ENCODE measurements around the gene SLC7A11.
"Not testable (repeated sequence)": the region's sequence is repeated elsewhere in the genome, so short reads cannot be mapped to it uniquely, and the experiment has no call there.

The SLC7A11 gene

DNA sequence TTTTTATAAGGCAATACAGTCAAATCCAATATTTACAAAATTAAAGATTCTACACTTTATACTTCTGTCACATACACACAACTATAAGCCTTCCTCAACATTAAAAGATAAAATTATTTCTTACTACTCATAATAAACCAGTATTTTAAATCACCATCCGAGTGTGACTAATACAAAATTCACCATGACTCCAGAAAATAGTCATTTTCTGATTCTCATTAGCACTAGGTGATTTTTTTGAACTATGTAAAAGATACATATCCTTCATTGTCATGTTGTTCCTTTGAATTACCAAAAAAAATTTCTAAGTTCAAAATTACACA is 646 bp upstream of the SLC7A11 start:
- DNase-seq (ENCODE audit: low read depth): no peak

DNA sequence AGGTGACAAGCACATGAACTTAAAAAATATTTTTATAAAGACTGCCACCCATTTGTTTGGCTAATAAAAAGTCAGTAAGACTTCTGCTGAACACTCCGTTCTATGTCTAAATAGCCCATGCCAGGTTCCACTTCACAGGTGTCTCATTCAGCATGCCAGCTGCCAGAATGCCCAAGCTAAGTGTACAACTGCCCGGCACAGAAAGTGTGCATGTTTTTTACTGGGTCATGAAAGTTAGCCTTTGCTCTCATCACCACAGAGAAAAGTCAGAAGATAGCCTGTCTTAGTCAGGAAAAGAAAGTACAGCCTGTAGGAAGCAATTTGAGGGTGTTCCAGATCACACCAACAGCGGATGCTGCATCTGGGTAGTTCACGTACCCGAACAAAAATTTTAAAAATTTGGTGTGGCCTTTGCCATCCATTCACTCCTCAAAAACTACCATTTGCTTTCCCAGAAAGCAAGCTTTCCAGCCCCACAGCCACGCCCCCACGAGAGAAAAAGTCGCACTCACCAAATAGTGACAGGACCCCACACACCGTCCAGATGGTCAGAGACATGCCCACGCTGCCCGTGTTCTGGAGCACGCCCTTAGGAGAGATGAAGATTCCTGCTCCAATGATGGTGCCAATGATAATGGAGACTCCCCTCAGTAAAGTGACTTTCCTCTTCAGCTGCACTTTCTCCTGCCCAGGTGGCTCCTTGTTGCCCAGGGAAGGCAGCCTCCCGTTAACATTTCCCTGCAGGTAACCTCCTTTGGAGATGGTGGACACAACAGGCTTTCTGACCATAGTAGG is 671 bp downstream of the SLC7A11 start:
- no peak for DNase-seq (ENCODE audit: low read depth)

DNA sequence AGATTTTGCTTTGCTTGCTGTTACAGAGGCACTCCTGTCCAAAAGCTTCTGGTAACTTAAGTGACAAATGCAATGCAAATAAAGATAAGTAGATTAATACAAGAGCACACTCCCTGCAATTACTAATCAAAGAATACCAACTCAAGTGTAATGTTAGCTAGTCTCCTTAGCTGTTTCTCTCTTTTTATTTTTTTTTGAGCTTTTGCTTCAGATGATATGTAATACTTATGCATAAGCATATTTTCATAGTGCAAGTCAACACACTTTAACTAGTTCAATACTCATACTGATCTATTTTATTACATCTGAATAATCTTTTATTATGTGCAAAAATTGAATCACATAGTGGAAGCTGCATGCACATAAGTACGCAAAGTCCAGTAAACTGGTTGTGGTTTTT is 2.7 kb downstream of the SLC7A11 start:
- no peak for DNase-seq (ENCODE audit: low read depth)

DNA sequence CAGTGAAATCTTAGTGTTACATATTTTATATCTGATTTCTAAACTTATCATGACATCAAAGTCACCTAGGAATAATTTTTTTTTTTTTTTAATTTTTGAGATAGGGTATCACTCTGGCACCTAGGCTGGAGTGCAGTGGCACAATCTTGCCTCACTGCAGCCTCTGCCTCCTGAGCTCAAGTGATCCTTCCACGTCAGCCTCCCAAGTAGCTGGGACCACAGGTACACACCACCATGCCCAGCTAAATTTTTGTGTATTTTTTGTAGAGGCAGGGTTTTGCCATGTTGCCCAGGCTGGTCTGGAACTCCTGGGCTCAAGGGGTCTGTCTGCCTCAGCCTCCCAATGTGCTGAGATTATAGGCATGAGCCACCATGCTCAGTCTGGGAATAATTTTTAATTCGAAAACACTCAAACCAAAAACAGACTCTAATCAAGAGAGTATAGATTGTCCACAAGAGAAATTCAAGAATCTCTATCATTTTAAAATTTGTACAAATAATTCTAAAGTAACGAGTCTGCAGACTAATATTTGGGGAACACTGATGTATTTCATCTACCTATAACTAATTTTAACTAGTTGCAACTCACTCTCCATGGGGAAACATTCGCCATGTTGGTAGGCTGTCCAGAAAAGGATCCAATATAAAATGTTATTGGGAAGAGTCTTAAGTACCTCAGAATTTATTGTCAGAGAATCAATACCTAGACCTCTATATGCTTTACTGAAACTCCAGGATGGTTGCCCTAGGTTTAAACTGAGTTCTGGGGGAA is 3.4 kb downstream of the SLC7A11 start:
- no peak for DNase-seq (ENCODE audit: low read depth)

DNA sequence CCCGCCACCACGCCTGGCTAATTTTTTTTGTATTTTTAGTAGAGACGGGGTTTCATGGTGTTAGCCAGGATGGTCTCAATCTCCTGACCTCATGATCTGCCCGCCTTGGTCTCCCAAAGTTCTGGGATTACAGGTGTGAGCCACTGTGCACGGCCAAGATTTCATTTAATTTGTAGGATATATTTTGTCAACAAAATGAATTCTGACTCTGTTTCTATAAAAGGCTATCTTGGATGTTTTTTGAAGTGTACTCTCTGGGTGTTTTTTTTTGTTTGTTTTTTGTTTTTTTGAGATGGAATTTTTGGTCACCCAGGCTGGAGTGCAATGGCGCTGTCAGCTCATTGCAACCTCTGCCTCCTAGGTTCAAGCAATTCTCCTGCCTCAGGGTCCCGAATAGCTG is 5.0 kb downstream of the SLC7A11 start:
- DNase-seq (ENCODE audit: low read depth): not testable (repeated sequence)

DNA sequence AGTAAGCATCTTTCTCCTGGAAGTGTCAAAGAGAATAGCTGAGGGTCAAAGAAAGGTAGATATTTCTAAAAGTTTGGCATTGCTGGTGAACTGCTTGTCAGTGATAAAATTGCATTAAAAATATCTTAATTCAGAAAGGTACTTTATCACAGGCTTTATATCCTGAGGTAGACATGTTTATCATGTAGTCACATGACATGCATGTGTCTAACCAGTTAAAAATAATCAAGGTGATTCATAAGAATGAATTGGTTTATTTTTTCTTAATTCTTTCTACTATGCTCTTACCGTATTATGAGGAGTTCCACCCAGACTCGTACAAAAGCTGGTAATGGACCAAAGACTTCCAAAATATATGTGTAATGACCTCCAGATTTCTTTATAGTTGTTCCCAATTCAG is 6.1 kb downstream of the SLC7A11 start:
- no peak for DNase-seq (ENCODE audit: low read depth)

DNA sequence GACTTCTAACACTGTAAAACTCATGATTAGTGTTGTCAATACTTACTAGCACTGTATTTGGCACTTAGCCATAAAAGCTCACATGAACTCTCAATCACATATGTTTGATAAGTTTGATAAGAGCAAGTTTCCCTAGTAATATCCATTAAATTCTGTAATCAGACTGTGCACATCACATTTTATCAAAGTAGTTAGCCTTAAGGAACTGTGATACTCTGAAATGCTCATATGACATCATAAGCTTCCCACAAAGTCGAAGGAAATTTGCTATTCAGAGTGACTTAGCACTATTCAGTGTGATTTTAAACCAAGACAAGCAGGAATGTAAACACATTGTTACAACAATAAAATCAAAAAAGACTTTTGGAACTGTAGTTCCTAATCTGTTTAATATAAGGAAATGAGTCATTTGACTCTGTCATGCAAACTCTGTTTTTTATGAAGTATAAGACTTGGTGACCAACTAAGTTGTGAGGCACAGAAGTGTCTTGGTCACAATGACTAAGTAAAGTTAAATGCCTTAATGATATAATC is 6.7 kb downstream of the SLC7A11 start:
- DNase-seq (ENCODE audit: low read depth): no peak

DNA sequence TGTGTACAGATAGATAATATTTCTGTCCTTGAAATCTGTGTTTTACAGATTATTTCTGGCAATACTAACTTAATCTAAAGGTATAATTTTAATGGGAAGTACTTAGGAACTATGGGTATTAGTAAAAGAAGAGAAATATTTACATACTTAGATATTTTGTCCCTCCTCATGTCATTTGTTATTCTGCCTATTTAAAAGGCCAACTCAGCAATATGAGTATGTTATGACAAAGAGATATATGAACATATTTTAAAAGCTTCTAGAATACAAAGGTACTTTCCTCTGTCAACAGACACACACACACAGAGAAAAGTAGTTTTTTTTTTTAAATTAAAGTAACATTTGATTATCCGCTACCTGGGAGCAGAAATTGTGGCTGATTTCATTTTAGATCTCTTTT is 7.9 kb downstream of the SLC7A11 start:
- no peak for DNase-seq (ENCODE audit: low read depth)

DNA sequence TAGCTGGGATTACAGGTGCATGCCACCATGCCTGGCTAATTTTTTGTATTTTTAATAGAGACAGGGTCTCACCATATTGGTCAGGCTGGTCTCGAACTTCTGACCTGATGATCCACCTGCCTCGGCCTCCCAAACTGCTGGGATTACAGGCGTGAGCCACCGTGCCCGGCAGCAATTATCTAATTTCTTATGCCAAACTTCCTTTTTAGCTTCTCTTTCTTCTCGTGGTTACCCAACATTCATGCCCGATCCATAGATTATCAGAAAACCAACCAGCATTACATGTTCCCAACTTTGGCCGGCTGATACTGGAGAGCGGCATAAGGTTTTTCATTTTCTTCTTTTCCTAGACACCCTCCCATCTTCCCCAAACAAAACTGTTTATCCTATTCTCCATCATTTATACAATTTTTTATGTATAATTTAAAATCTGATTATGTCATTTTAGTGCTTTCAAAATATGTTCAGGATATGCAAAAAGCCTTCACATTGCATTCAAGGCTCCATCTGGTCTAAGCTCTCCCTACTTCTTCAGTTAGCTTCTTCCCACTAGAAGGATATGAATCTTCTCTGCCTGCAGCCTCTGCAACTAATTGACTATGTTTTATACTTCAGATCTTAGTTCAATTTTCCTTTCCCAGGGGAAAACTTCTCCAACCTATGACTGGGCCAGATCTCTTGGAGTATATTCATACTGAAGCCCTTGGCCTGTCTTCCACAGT is 8.7 kb downstream of the SLC7A11 start:
- DNase-seq (ENCODE audit: low read depth): no peak

DNA sequence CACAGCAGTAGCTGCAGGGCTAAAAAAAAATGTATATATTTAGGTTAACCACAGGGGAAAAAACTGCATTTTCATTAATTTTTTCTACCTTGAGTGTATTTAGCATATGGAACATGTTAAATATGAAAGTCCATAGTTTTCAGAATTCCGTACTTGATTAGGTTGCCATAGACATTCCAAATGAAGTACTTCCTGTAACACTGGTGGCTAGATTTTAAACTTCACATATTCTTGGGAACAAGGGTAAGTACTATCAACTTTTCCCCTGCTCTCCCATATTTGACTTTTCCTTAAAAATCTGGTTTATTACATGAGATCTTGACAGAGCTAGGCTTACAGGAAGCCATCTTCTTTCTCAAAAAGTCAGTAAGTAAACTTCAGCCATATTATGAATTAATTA is 9.8 kb downstream of the SLC7A11 start:
- no peak for DNase-seq (ENCODE audit: low read depth)

DNA sequence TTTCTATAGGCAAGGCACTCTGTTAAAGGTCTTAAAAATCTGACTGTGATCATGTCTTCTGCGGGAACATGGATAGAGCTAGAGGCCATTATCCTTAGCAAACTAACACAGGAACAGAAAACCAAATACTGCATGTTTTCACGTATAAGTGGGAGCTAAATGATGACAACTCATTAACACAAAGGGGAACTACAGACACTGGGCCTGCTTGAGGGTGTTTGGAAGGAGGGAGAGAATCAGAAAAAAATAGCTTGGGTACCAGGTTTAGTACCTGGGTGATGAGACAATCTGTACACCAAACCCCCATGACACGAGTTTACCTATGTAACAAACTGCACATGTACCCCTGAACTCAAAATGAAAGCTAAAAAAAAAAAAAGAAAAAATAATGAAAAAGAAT is 12.1 kb downstream of the SLC7A11 start:
- no peak for DNase-seq (ENCODE audit: low read depth)

DNA sequence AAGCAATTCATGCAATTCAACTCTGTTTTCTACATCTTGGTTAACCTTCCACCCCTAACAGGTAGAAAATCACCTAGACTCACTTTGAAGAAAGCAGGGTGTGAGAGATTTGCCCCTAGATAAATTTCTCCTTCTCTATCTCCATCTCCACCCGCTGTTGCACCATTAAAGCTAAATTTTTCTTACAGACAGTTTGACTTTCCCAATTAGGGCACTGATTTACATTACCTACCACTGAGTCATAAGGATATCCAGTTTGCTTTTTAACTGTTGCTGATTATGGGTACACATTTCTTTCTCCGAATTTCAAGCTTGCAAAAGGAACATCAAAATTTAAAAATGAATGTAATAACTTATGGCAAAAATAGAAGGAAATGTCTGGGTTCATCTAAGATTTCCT is 13.0 kb downstream of the SLC7A11 start:
- no peak for DNase-seq (ENCODE audit: low read depth)

DNA sequence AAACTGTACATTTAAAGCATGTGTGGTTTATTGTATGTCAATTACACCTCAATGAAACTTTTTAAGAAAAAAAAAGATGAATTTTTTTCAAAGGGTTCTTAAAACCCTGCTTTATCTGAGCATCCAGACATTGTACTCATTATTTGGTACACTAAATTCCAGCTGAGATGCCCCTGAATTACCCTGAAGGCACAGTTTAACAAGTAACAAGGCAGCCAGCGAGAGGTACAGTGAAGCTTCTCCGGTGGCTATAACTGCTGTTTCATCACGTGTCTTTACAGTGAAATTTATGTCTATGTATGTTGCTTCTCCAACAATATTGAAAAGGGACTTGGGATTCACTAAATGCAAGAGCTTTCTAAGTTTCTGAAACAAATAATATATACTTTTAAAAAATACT is 15.8 kb downstream of the SLC7A11 start:
- DNase-seq (ENCODE audit: low read depth): no peak

DNA sequence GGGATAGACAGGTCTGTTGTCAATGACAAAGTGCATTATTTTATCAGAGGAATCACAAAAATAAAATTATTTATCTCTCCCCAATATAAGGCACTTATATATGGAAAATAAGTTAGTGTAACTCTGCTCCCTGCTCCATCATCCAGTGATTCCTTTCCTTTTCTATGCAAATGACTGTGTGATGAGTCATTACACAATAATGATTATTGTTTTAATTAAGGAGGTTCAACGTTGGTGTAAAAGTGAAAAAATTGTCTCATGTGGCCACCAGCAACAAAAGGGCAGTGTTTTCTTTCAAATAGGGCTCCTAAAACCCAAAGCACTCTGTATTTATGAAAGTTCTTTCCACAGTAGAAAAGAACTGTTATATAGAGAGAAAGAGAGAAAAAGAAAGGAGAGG is 16.7 kb downstream of the SLC7A11 start:
- DNase-seq (ENCODE audit: low read depth): no peak

DNA sequence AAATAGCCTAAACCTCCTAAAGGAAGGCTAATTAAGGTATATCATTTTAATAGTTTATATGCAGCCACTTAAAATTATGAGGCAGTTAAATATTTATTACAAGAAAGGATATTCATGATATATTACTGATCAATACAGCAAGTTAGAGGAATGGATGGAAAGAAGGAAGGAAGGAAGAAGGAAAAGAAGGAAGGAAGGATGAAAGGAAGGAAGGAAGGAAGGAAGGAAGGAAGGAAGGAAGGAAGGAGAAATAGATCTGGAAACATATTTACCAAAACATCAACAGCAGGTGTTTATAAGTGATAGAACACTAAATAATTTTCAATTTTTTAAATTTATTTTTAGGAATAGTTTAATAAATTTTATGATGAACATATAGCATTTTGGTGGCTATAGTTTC is 17.5 kb downstream of the SLC7A11 start:
- no peak for DNase-seq (ENCODE audit: low read depth)

DNA sequence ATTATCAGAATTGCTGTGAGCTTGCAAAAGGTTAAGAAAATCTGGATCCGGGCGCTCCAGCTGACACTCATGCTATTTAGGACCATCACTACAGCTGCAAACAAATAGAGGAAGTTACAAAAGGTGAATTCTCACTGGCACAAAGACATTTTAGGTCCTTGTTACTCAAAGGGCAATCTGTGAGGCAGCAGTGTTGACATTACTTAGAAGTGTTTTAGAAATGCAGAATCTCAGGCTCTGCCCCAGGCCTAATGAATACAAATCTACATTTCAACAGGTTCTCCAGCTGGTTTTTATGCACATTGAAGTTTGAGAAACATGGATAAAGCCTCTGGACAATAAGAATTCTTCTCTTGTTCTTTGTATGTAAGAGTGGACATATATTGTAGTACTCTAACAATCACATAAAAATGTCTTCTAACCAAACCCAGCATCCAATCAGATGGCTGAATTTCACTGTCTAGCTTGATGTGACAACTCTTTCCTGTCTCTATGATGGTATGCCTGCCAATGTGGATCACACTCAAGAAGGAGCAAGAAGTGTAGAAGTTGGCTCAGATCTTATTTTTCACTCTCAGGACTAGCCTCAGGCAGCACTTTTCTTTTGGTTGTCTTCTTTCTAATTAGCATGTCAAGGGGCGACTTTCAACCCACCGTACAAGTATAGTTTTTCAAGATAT is 18.8 kb downstream of the SLC7A11 start:
- DNase-seq (ENCODE audit: low read depth): no peak

DNA sequence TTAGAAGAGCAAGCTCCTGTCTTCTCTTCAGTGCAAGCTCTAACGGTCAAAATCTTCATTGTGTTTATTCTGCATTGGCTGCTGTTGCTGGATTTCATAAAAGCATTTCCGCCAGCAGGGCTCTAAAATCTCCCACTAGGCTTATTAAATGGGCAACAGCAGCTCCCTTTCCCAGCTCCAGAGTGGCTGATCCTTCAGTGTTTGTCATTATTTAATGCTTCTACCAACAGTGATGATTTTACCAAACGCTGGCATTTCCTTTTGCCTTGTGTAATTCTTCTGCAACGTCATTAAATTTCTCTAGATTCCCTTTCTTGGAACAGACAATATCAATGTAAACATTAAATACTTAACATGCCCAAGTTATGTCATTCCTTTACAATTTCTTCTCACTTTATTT is 20.1 kb downstream of the SLC7A11 start:
- DNase-seq (ENCODE audit: low read depth): peak; percentile 55

DNA sequence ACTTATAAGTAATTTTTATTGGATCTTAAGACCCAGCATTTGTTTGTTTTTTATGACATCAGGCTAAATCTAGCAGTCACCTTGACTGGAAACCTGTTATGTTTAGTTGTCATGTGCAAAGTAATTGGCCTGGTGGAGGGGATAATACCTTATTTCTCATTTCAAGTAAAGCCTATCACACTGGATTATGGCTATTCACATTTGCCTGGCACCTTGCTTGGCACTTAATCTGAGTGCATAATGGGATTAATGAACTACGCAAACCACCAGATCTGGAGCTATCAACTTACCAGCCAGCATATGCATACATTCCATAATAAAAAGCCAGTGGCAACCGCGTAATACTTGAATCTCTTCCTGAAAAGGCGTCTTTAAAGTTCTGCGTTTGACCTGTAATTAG is 23.2 kb downstream of the SLC7A11 start:
- no peak for DNase-seq (ENCODE audit: low read depth)

DNA sequence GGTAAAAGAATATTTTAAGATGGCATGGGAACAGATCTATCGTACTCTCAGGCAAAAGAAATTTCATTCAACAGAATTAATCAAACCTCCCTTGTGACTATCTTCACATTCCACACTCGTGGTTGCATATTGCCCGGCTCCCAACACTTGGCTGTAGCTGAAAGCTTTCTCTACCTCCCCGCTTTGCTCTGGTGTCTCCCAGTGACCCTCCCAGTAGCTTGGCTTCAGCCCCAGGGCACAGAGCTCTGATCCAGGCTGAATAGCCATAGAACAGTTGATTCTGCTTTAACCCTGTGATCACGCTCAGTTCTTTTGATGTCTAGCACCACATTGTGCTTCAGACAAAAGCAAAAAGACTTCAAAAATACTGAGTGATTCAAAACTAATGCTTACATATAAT is 24.6 kb downstream of the SLC7A11 start:
- no peak for DNase-seq (ENCODE audit: low read depth)

DNA sequence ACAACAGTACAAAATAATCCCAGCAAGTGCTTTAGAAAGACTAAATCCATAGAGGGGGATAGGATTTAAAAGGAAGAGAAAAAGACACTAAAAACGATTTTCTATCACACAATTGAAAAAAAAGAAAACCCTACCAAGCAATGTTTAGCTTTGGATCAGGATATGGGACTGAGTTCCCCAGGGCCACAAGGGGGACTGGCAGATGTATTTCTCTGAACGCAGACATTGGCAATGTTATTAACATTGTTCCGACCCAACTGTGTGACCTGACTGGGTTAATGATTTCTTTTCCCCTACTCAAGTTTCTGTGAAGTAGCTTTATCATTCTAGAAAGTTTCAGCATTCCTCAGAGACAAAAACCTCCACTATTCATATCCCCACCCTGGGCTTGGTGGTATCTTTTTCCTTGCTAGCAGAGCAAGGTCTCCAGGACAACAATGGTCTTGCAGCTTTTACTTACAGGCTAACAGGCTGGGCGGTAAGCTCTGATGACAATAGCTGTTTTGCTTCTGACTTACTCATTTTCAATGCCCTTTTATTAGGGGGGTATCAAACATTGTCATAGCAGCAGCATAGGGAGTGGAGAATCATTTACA is 25.8 kb downstream of the SLC7A11 start:
- no peak for DNase-seq (ENCODE audit: low read depth)

DNA sequence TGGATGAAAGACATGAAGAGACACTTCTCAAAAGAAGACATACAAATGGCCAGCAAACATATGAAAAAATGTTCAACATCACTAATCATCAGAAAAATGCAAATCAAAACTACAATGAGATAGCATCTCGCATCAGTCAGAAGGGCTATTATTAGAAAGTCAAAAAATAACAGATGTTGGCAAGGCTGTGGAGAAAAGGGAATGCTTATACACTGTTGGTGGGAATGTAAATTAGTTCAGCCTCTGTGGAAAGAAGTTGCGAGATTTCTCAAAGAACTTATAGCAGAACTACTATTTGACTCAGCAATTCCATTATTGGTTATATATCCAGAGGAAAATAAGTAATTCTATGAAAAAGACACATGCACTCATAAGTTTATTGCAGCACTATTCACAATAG is 31.6 kb downstream of the SLC7A11 start:
- DNase-seq (ENCODE audit: low read depth): not testable (repeated sequence)

DNA sequence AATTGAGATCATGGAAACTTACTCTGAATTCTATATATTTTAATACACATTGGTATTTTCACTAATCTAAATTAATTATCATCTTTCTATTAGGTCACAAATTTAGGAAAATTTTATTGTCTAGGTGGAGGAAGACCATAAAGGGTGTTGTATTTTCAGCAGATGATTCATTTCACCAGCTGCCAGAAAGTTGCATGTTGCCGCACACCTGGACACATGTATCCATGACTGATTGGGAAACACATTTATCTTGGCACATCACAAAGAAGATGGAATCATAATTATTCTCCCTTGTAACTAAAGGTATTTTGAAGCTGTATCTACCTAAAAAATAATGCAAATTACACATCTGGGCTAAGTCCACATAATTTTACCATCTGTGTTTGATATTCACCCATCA is 33.1 kb downstream of the SLC7A11 start:
- DNase-seq (ENCODE audit: low read depth): no peak

All from fibroblast of the conjunctiva (primary cell).